Neural crest cell (in vitro differentiated cells): ENCODE measurements around the gene TMEM181. TPM values are rescaled to one million over a fixed set of nuclear protein-coding genes. Genes with fewer than 3 reads are reported as not detected.

ENCODE experiments used
- DNase-seq: peaks from one replicate; pipeline ENCODE4 v3.0.0; 2021; ENCODE audit warnings: low read depth, mixed read lengths, low spot score
- H3K27ac Mint-ChIP-seq: one replicate; pipeline ENCODE4 v1.8.0; 2021; ENCODE audit warnings: mild to moderate bottlenecking, mixed read lengths; ENCODE audit not compliant: unreplicated experiment
- H3K27me3 Mint-ChIP-seq: 2 replicates; pipeline ENCODE4 v1.8.0; 2021; ENCODE audit warnings: low read depth, mild to moderate bottlenecking, mixed read lengths
- H3K36me3 Mint-ChIP-seq: 2 replicates; pipeline ENCODE4 v1.8.0; 2021; ENCODE audit warnings: low read depth, mild to moderate bottlenecking, mixed read lengths
- H3K4me1 Mint-ChIP-seq: 2 replicates; pipeline ENCODE4 v1.8.0; 2021; ENCODE audit warnings: mixed read lengths
- H3K4me3 Mint-ChIP-seq: one replicate; pipeline ENCODE4 v1.8.0; 2021; ENCODE audit warnings: mild to moderate bottlenecking, mixed read lengths
- H3K9me3 Mint-ChIP-seq: 2 replicates; pipeline ENCODE4 v1.8.0; 2021; ENCODE audit warnings: mixed read lengths
- total RNA-seq: library from RNA; stranded (reverse); gene quantifications from 2 replicates; pipeline ENCODE4 v1.2.1, GENCODE V29; 2021
- TF ChIP-seq, protein P1 (sequence below): fragments of 200-600 bp; sonication (generic); conservative IDR thresholded peaks from 2 replicates; pipeline ENCODE4 v1.5.0; 2021; ENCODE audit warnings: antibody characterized with exemption, mild to moderate bottlenecking

The TMEM181 gene
- total RNA-seq, 1 donor from 2014 or later, result 23.9 TPM

DNA sequence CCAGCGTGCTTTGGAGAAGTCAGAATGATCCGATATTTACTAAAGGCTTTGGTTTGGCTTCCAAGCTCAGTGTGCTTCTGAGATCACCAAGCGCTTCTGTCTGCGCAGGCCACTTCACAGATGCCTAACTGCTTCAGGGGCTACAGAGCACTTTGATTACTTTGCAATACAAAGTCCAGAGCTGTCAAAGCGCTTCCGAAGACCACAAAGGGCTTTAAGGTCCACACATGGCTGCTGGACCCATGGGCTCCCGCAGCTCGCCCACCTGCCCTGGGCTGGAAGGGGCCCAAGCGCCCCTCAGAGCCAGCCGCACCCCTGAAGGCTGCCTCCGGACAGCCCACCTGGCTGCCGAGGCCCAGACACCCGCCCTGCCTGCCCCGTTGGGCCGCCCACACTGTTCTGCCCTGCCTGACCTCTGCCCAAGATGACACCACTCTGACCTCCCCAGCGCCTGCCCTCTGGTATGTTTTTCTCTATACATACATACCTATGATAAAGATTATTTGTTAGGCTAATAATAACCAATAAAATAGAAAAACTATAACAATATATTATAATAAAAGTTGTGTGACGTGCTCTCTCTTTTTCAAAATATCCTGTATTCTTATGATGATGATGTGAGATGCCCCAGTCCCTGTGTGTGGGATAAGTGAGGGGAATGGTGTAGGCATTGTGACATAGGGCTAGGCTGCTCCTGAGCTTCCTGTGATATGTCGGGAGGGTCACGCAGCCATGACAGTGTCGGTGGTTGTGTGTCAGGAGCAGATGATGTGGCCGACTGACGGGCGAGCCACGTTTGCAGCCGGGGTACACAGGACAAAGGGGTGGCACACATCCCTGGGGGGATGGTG lies 62.0 kb downstream of the TMEM181 start:
- Mint-ChIP-seq H3K4me3 (no peak overlapping the region), H3K27me3 (no peaks in the 10 kb centered on the region), H3K27ac (no peak overlapping the region), H3K9me3 (peaks cover 8% of the 10 kb centered on the region), H3K36me3 (peaks cover 43% of the 10 kb centered on the region), H3K4me1 (no peaks in the 10 kb centered on the region)
- no peak for DNase-seq
- TF ChIP-seq, protein P1, sequence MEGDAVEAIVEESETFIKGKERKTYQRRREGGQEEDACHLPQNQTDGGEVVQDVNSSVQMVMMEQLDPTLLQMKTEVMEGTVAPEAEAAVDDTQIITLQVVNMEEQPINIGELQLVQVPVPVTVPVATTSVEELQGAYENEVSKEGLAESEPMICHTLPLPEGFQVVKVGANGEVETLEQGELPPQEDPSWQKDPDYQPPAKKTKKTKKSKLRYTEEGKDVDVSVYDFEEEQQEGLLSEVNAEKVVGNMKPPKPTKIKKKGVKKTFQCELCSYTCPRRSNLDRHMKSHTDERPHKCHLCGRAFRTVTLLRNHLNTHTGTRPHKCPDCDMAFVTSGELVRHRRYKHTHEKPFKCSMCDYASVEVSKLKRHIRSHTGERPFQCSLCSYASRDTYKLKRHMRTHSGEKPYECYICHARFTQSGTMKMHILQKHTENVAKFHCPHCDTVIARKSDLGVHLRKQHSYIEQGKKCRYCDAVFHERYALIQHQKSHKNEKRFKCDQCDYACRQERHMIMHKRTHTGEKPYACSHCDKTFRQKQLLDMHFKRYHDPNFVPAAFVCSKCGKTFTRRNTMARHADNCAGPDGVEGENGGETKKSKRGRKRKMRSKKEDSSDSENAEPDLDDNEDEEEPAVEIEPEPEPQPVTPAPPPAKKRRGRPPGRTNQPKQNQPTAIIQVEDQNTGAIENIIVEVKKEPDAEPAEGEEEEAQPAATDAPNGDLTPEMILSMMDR, result no peak

GRCh38 chr6:158622545-158623190 lies 62.8 kb downstream of the TMEM181 start:
- H3K27ac Mint-ChIP-seq, result no peak overlapping the region
- TF ChIP-seq, protein P1, result no peak
- H3K27me3 Mint-ChIP-seq, result no peaks in the 10 kb centered on the region
- DNase-seq, result no peak
- no peaks in the 10 kb centered on the region for H3K4me1 Mint-ChIP-seq
- H3K4me3 Mint-ChIP-seq, result no peak overlapping the region
- peaks cover 5% of the 10 kb centered on the region for H3K9me3 Mint-ChIP-seq
- H3K36me3 Mint-ChIP-seq, result peaks cover 43% of the 10 kb centered on the region

- no peak for DNase-seq
- Mint-ChIP-seq H3K9me3 (no peaks in the 10 kb centered on the region), H3K27me3 (no peaks in the 10 kb centered on the region), H3K4me1 (no peaks in the 10 kb centered on the region), H3K4me3 (no peak overlapping the region), H3K27ac (no peak overlapping the region), H3K36me3 (peaks cover 25% of the 10 kb centered on the region)
- TF ChIP-seq, protein P1, result no peak
Observed at GRCh38 chr6:158624684-158625682, 65.1 kb downstream of the TMEM181 start.

DNA sequence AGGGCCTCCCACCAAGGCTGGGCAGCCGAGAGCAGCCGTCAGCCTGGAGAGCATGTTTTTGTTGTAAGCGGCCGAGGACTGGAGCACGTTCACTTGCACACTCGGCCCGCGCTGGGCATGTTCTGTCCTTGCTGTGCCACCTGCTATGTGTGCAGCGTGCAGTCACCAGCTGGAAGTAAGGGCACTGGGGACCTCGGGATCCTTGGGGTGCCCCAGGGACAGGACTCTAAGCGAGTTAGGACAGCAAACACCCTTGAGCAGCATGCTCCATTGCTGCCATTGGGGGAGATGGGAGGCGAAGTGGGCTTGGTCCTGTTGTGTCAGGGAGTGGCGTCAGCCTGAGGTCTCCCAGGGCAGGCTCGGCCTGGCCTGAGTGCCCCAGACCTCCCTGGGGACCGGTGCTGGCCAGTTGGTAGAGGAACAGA lies 66.0 kb downstream of the TMEM181 start:
- Mint-ChIP-seq H3K4me1 (no peaks in the 10 kb centered on the region), H3K27ac (no peak overlapping the region), H3K27me3 (no peaks in the 10 kb centered on the region), H3K36me3 (peaks cover 17% of the 10 kb centered on the region), H3K9me3 (no peaks in the 10 kb centered on the region), H3K4me3 (no peak overlapping the region)
- no peak for DNase-seq
- TF ChIP-seq, protein P1, result no peak
